Adrenal gland (tissue), 12 donors: ENCODE results near the gene AFDN. TPM values are rescaled to one million over a fixed set of nuclear protein-coding genes. Genes with fewer than 3 reads are reported as not detected.

Experiments used
- DNase-seq, 7 donors: peaks; one replicate each; pipeline ENCODE4 v3.0.0-alpha.2; 2019 to 2020
- H3K27ac ChIP-seq, 5 donors: fragments of 200-600 bp; sonication (generic) in 4 of 5; 1 replicate in 3 of 5; 2 replicates in 2 of 5; pipeline versions ENCODE4 v1.5.1 to v1.8.0; 2016 to 2020; ENCODE audit warnings: mild to moderate bottlenecking in 1 of 5
- H3K27me3 ChIP-seq: fragments of 200-600 bp; 2 replicates; pipeline ENCODE4 v1.8.0; 2021
- H3K36me3 ChIP-seq, 2 donors: fragments of 200-600 bp; replicated peaks in 1 of 2; 1 replicate in 1 of 2; 2 replicates in 1 of 2; pipeline versions ENCODE4 v1.5.1 to v1.8.0; 2018 to 2022
- H3K4me1 ChIP-seq, 2 donors: fragments of 200-600 bp; replicated peaks in 1 of 2; 1 replicate in 1 of 2; 2 replicates in 1 of 2; pipeline versions ENCODE4 v1.5.1 to v1.8.0; 2018 to 2021
- H3K4me3 ChIP-seq, 4 donors: fragments of 200-600 bp; sonication (generic) in 3 of 4; one replicate each; pipeline ENCODE4 v1.5.1; 2016 to 2018
- H3K9me3 ChIP-seq, 3 donors: fragments of 200-600 bp; sonication (generic) in 1 of 3; replicated peaks in 1 of 3; 1 replicate in 2 of 3; 2 replicates in 1 of 3; pipeline versions ENCODE4 v1.5.1 to v1.8.0; 2016 to 2021
- CTCF ChIP-seq, 6 experiments: fragments of 450-650 bp in 4 of 6; fragments of 200-600 bp in 2 of 6; sonication (generic) in 1 of 6; IDR thresholded peaks; 1 replicate in 5 of 6; 2 replicates in 1 of 6; pipeline versions ENCODE4 v1.5.1 to v1.8.0; 2016 to 2021; ENCODE audit warnings: antibody characterized with exemption in 6 of 6, mild to moderate bottlenecking in 2 of 6, moderate library complexity in 1 of 6
- POLR2A ChIP-seq, 2 donors: fragments of 450-650 bp; IDR thresholded peaks; one replicate each; pipeline ENCODE4 v1.6.1; 2017; ENCODE audit warnings: antibody characterized with exemption in 2 of 2, mild to moderate bottlenecking in 2 of 2, moderate library complexity in 1 of 2
- WGBS, 4 donors: extraction: QIAGEN DNeasy Blood & Tissue Kit in 2 of 4; methylation state at CpG; one replicate each; pipeline versions ENCODE4 v1.1.5 to v1.1.7; 2013 to 2017; 5-methylcytosine and 5-hydroxymethylcytosine counted together
- intact Hi-C, 2 donors: fragments of 100-400 bp; cut with DNase I; formaldehyde crosslinking; loops; one replicate each; pipeline versions ENCODE4 v1.14.1 to v1.15.0; 2022 to 2023
- polyA plus RNA-seq, 3 donors: library from polyadenylated mRNA; stranded (reverse); fragments of 200-250 nt in 2 of 3; fragments of 350-450 nt in 1 of 3; fragmentation: Illumina TruSeq in 1 of 3; extraction: RNeasy Lipid Tissue Mini Kit (QIAGEN cat#74804) in 1 of 3; gene quantifications; one replicate each; pipeline ENCODE4 v1.2.3, GENCODE V29; 2013 to 2014
- total RNA-seq, 9 donors: library from RNA; depleted of rRNA in 4 of 9; stranded (reverse); fragments of >200 nt in 4 of 9; fragments of 120-200 nt in 1 of 9; fragmentation: NEBNext Ultra II Directional in 1 of 9; extraction: Animal tissue kit (Norgen Biotek cat#: 25700) in 1 of 9; gene quantifications; one replicate each; pipeline versions ENCODE4 v1.1.0 to v1.2.4, GENCODE V29; 2013 to 2023
- donor health status: healthy with polysubstance abuse.
- donor health status: Bipolar disorder and iron deficiency.
- donor health status: DM: yes; HTN: yes; CAD: no.
- donor health status: DM: no; HTN: no; CAD: no.
- donor health status: DM: no; HTN: no; CAD: no.
- donor health status: DM: yes; HTN: yes; CAD: no.

Gene AFDN
- total and polyA plus RNA-seq, 12 donors: 15.2 to 47.1 (median 39.3) TPM

DNA sequence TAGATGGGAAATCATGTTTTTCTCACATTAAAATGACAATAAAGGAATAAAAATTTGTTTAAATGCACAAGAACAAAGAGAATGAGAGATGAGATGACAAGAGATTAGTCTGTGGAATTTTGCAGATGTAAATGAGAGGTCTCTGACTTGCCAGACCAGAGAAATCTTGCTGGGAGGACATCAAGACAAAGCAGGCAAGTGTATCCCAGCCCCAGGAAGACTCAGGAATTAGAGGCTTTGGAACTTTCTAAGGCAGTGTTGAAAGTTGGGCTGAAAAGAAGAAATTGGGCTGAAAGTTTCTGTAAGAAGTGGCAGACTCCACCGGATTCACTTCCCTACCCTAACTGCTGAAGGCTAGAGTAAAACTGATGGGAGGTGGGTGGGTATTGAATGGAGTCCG, 54.6 kb downstream of the AFDN start:
- peaks cover 0 to 9% of the 10 kb centered on the region in 2 donors for H3K4me1 ChIP-seq
- WGBS, 4 donors: 90 to 100% (median 93%) methylated on average over 2 of the region's 2 CpGs
- H3K36me3 ChIP-seq: peaks cover 0 to 2% of the 10 kb centered on the region in 2 donors
- DNase-seq: no peak
- intact Hi-C loops: no loop called here
- TF ChIP-seq POLR2A (IDR thresholded peaks at IDR 0.05): no peak
- no peak for TF ChIP-seq CTCF (IDR thresholded peaks at IDR 0.05)
- H3K4me3 ChIP-seq: no peak overlapping the region
- no peaks in the 10 kb centered on the region for H3K27me3 ChIP-seq
- H3K9me3 ChIP-seq: no peaks in the 10 kb centered on the region
- no peak overlapping the region for H3K27ac ChIP-seq

DNA sequence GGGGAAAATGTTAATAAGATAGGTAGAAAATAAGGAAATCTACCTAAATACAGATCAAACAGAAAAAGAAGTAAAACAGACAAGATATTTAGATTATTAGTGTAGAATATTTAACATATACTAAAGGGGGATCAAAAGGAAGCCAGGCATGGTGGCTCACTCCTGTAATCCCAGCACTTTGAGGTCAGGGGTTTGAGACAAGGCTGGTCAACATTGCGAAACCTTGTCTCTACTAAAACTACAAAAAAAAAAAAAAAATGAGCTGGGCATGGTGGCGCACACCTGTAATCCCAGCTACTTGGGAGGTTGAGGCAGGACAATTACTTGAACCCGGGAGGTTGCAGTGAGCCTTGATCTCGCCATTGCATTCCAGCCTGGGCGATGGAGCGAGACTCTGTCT, 55.5 kb downstream of the AFDN start:
- TF ChIP-seq POLR2A (IDR thresholded peaks at IDR 0.05) (no peak), CTCF (IDR thresholded peaks at IDR 0.05) (no peak)
- intact Hi-C loops: no loop called here
- Histone ChIP-seq H3K27me3 (no peaks in the 10 kb centered on the region), H3K4me1 (peaks cover 0 to 9% of the 10 kb centered on the region in 2 donors), H3K36me3 (no peaks in the 10 kb centered on the region), H3K9me3 (no peaks in the 10 kb centered on the region), H3K27ac (no peak overlapping the region), H3K4me3 (no peak overlapping the region)
- no peak for DNase-seq
- 96 to 98% (median 97%) methylated on average over 6 of the region's 6 CpGs for WGBS, 4 donors

- DNase-seq: no peak
- Histone ChIP-seq H3K36me3 (peaks cover 0 to 12% of the 10 kb centered on the region in 2 donors), H3K4me3 (no peak overlapping the region), H3K9me3 (no peaks in the 10 kb centered on the region), H3K4me1 (no peaks in the 10 kb centered on the region), H3K27me3 (no peaks in the 10 kb centered on the region), H3K27ac (no peak overlapping the region)
- intact Hi-C loops: no loop called here
- TF ChIP-seq CTCF (IDR thresholded peaks at IDR 0.05) (no peak), POLR2A (IDR thresholded peaks at IDR 0.05) (no peak)
Observed at GRCh38 chr6:167888098-167888497, 61.4 kb downstream of the AFDN start.

- 88 to 94% (median 89%) methylated on average over 8 of the region's 8 CpGs for WGBS, 4 donors
- intact Hi-C loops: loop anchor here (10.0 kb wide), 2 partner anchors 398 to 418 kb away; no protein-coding TSS in a partner anchor
- H3K36me3 ChIP-seq: peaks cover 0 to 12% of the 10 kb centered on the region in 2 donors
Observed at GRCh38 chr6:167892835-167893815, 66.4 kb downstream of the AFDN start.

More at GRCh38 chr6:167892835-167893815, 66.4 kb downstream of the AFDN start:
- Histone ChIP-seq H3K9me3 (no peaks in the 10 kb centered on the region), H3K4me3 (no peak overlapping the region), H3K27ac (no peak overlapping the region), H3K4me1 (no peaks in the 10 kb centered on the region), H3K27me3 (no peaks in the 10 kb centered on the region)
- TF ChIP-seq POLR2A (IDR thresholded peaks at IDR 0.05): no peak
- TF ChIP-seq CTCF (IDR thresholded peaks at IDR 0.05): no peak
- DNase-seq: no peak
